ENCODE results near the gene RPL21.

GRCh38 chr13:27203854-27204253, 47.5 kb upstream of the RPL21 start:
- peak in 5 of 7 experiments; percentile 19 to 46 (median 33) for TF ChIP-seq CTCF (IDR thresholded peaks at IDR 0.05)
- TF ChIP-seq POLR2A (IDR thresholded peaks at IDR 0.05): no peak

All from body of pancreas (tissue), 4 donors.